HEK293 (cell line): ENCODE results near the gene SLC30A3.
A peak's percentile ranks its signal among the peaks of the same experiment; 100 is the strongest.

Experiments used
- AEBP2 ChIP-seq: fragments of 450-650 bp; formaldehyde crosslinking; IDR thresholded peaks from 2 replicates; pipeline ENCODE4 v1.5.1; 2016; ENCODE audit warnings: missing biosample characterization, missing genetic modification characterization, borderline replicate concordance
- ATF2 ChIP-seq: fragments of 450-650 bp; formaldehyde crosslinking; IDR thresholded peaks from 2 replicates; pipeline ENCODE4 v1.5.1; 2016; ENCODE audit warnings: missing biosample characterization, missing genetic modification characterization, low read depth
- BCL6B ChIP-seq: fragments of 450-650 bp; formaldehyde crosslinking; IDR thresholded peaks from 2 replicates; pipeline ENCODE4 v1.5.1; 2017; ENCODE audit warnings: missing biosample characterization, missing genetic modification characterization
- GLIS2 ChIP-seq: fragments of 450-650 bp; formaldehyde crosslinking; IDR thresholded peaks from 2 replicates; pipeline ENCODE4 v1.5.1; 2016; ENCODE audit warnings: missing biosample characterization, missing genetic modification characterization
- IKZF3 ChIP-seq: fragments of 450-650 bp; IDR thresholded peaks from 2 replicates; pipeline ENCODE4 v1.5.0; 2018; ENCODE audit warnings: missing biosample characterization, mild to moderate bottlenecking, missing genetic modification characterization, moderate library complexity
- KLF1 ChIP-seq: fragments of 450-650 bp; formaldehyde crosslinking; IDR thresholded peaks from 2 replicates; pipeline ENCODE4 v1.5.1; 2016; ENCODE audit warnings: missing biosample characterization, missing genetic modification characterization
- MEIS1 ChIP-seq: sonication (generic); formaldehyde crosslinking; IDR thresholded peaks from 2 replicates; pipeline ENCODE4 v1.8.1; 2022; ENCODE audit warnings: missing genetic modification reagents, mild to moderate bottlenecking, borderline replicate concordance
- SCRT2 ChIP-seq: fragments of 450-650 bp; formaldehyde crosslinking; IDR thresholded peaks from 2 replicates; pipeline ENCODE4 v1.5.1; 2016; ENCODE audit warnings: missing biosample characterization, missing genetic modification characterization
- WT1 ChIP-seq: fragments of 450-650 bp; formaldehyde crosslinking; IDR thresholded peaks from 2 replicates; pipeline ENCODE4 v1.5.1; 2016; ENCODE audit warnings: missing biosample characterization, missing genetic modification characterization
- ZBTB10 ChIP-seq: fragments of 450-650 bp; formaldehyde crosslinking; IDR thresholded peaks from 2 replicates; pipeline ENCODE4 v1.5.1; 2016; ENCODE audit warnings: missing biosample characterization, missing genetic modification characterization
- ZBTB11 ChIP-seq: fragments of 450-650 bp; formaldehyde crosslinking; conservative IDR thresholded peaks from 2 replicates; pipeline ENCODE4 v1.5.1; 2016; ENCODE audit warnings: low read depth, missing biosample characterization, missing genetic modification characterization
- ZBTB20 ChIP-seq: fragments of 450-650 bp; formaldehyde crosslinking; IDR thresholded peaks from 2 replicates; pipeline ENCODE4 v1.5.1; 2016; ENCODE audit warnings: missing biosample characterization, missing genetic modification characterization
- ZBTB6 ChIP-seq: fragments of 450-650 bp; formaldehyde crosslinking; IDR thresholded peaks from 2 replicates; pipeline ENCODE4 v1.5.1; 2017; ENCODE audit warnings: missing biosample characterization, missing genetic modification characterization
- ZNF10 ChIP-seq: fragments of 450-650 bp; formaldehyde crosslinking; IDR thresholded peaks from 2 replicates; pipeline ENCODE4 v1.5.1; 2017; ENCODE audit warnings: missing biosample characterization, missing genetic modification characterization
- ZNF155 ChIP-seq: fragments of 450-650 bp; formaldehyde crosslinking; IDR thresholded peaks from 2 replicates; pipeline ENCODE4 v1.5.1; 2016; ENCODE audit warnings: missing biosample characterization, missing genetic modification characterization
- ZNF266 ChIP-seq: fragments of 450-650 bp; formaldehyde crosslinking; IDR thresholded peaks from 2 replicates; pipeline ENCODE4 v1.5.1; 2016; ENCODE audit warnings: missing biosample characterization, missing genetic modification characterization, low read depth
- ZNF311 ChIP-seq: fragments of 450-650 bp; formaldehyde crosslinking; IDR thresholded peaks from 2 replicates; pipeline ENCODE4 v1.5.1; 2017; ENCODE audit warnings: missing biosample characterization, missing genetic modification characterization, borderline replicate concordance
- ZNF335 ChIP-seq: fragments of 450-650 bp; formaldehyde crosslinking; conservative IDR thresholded peaks from 2 replicates; pipeline ENCODE4 v1.5.1; 2016; ENCODE audit warnings: missing biosample characterization, missing genetic modification characterization
- ZNF391 ChIP-seq: fragments of 450-650 bp; formaldehyde crosslinking; IDR thresholded peaks from 2 replicates; pipeline ENCODE4 v1.5.1; 2016; ENCODE audit warnings: low read depth, missing biosample characterization, missing genetic modification characterization, borderline replicate concordance
- ZNF394 ChIP-seq: fragments of 450-650 bp; formaldehyde crosslinking; IDR thresholded peaks from 2 replicates; pipeline ENCODE4 v1.5.1; 2016; ENCODE audit warnings: missing biosample characterization, missing genetic modification characterization, mild to moderate bottlenecking, moderate library complexity, borderline replicate concordance
- ZNF404 ChIP-seq: fragments of 450-650 bp; formaldehyde crosslinking; IDR thresholded peaks from 2 replicates; pipeline ENCODE4 v1.5.1; 2017; ENCODE audit warnings: missing biosample characterization, missing genetic modification characterization
- ZNF416 ChIP-seq: fragments of 450-650 bp; formaldehyde crosslinking; IDR thresholded peaks from 2 replicates; pipeline ENCODE4 v1.5.1; 2016; ENCODE audit warnings: missing biosample characterization, missing genetic modification characterization
- ZNF510 ChIP-seq: fragments of 450-650 bp; formaldehyde crosslinking; IDR thresholded peaks from 2 replicates; pipeline ENCODE4 v1.5.1; 2018; ENCODE audit warnings: mild to moderate bottlenecking, missing genetic modification characterization, missing biosample characterization; ENCODE audit not compliant: insufficient replicate concordance
- ZNF544 ChIP-seq: fragments of 450-650 bp; formaldehyde crosslinking; IDR thresholded peaks from 2 replicates; pipeline ENCODE4 v1.5.0; 2017; ENCODE audit warnings: missing biosample characterization, missing genetic modification characterization
- ZNF558 ChIP-seq: fragments of 450-650 bp; formaldehyde crosslinking; IDR thresholded peaks from 2 replicates; pipeline ENCODE4 v1.5.1; 2016; ENCODE audit warnings: missing biosample characterization, missing genetic modification characterization
- ZNF624 ChIP-seq: fragments of 450-650 bp; formaldehyde crosslinking; IDR thresholded peaks from 2 replicates; pipeline ENCODE4 v1.5.1; 2017; ENCODE audit warnings: missing biosample characterization, missing genetic modification characterization
- ZNF660 ChIP-seq: fragments of 450-650 bp; IDR thresholded peaks from 2 replicates; pipeline ENCODE4 v1.5.1; 2018; ENCODE audit warnings: missing biosample characterization, mild to moderate bottlenecking, missing genetic modification characterization
- ZNF677 ChIP-seq: fragments of 450-650 bp; IDR thresholded peaks from 2 replicates; pipeline ENCODE4 v1.5.0; 2018; ENCODE audit warnings: missing biosample characterization, mild to moderate bottlenecking, missing genetic modification characterization, moderate library complexity

Gene SLC30A3

GRCh38 chr2:27264753-27265535 lies 2.1 kb upstream of the SLC30A3 start (continued):
- TF ChIP-seq ZNF404 (tag by site-specific recombination) = no peak
- 0 out of 2 replicates have a peak, but pooled peaks have one; percentile 53 for TF ChIP-seq ZNF660 (tag by site-specific recombination)
- peak; percentile 25; the same call in 1 of the 2 replicates for TF ChIP-seq ZBTB11 (tag by site-specific recombination)
- peak; percentile 62; the same call in 1 of the 2 replicates for TF ChIP-seq ZNF10 (tag by site-specific recombination)
- no peak for TF ChIP-seq ZNF394 (tag by site-specific recombination)
- no peak for TF ChIP-seq ZNF558 (tag by site-specific recombination)
- TF ChIP-seq ZNF544 (tag by site-specific recombination) = no peak
- 0 out of 2 replicates have a peak, but pooled peaks have one; percentile 31 for TF ChIP-seq ZNF391 (tag by site-specific recombination)
- TF ChIP-seq ZNF677 (tag by site-specific recombination) = no peak
- peak; percentile 7; the same call in 1 of the 2 replicates for TF ChIP-seq GLIS2 (tag by site-specific recombination)
- TF ChIP-seq ZNF311 (tag by site-specific recombination) = no peak
- 0 out of 2 replicates have a peak, but pooled peaks have one; percentile 31 for TF ChIP-seq ATF2 (tag by site-specific recombination)
- peak; percentile 81 for TF ChIP-seq ZNF335 (tag by site-specific recombination)
- no peak for TF ChIP-seq ZNF266 (tag by site-specific recombination)
- no peak for TF ChIP-seq ZNF510 (tag by site-specific recombination)
- peak; percentile 49; the same call in 1 of the 2 replicates for TF ChIP-seq KLF1 (tag by site-specific recombination)
- no peak for TF ChIP-seq BCL6B (tag by site-specific recombination)
- TF ChIP-seq IKZF3 (tag by site-specific recombination) = peak; percentile 78
- TF ChIP-seq MEIS1 (CRISPR knock-in tag) = no peak
- peak; percentile 84 for TF ChIP-seq ZBTB20 (tag by site-specific recombination)
- TF ChIP-seq ZNF155 (tag by site-specific recombination) = no peak
- peak; percentile 72 for TF ChIP-seq ZBTB10 (tag by site-specific recombination)
- no peak for TF ChIP-seq ZNF416 (tag by site-specific recombination)
- TF ChIP-seq SCRT2 (tag by site-specific recombination) = peak; percentile 31
- no peak for TF ChIP-seq AEBP2 (tag by site-specific recombination)
- TF ChIP-seq ZNF624 (tag by site-specific recombination) = no peak
- no peak for TF ChIP-seq ZBTB6 (tag by site-specific recombination)
- no peak for TF ChIP-seq WT1 (tag by site-specific recombination)
